Measurements from ENCODE around the gene FBXW12. TPM values are rescaled to one million over a fixed set of nuclear protein-coding genes. Genes with fewer than 3 reads are reported as not detected.

FBXW12 gene
- total RNA-seq, 4 donors from 2014 or later: not detected

GRCh38 chr3:48423241-48423882, 51.3 kb downstream of the FBXW12 start:
- DNase-seq: no peak
- Histone ChIP-seq H3K27me3 (no peaks in the 10 kb centered on the region), H3K4me1 (peaks cover 31 to 37% (median 33%) of the 10 kb centered on the region in 4 donors), H3K27ac (no peak overlapping the region), H3K4me3 (no peak overlapping the region), H3K9me3 (no peaks in the 10 kb centered on the region), H3K36me3 (no peaks in the 10 kb centered on the region)
- in situ Hi-C loops (cut with MboI; ENCODE audit: low pct_ligation_motif_present in 1 of 4, low pct_unique_long_range_greater_than_20kb in 1 of 4, low sequenced_read_pairs in 3 of 4): no loop called here
- TF ChIP-seq POLR2A (IDR thresholded peaks at IDR 0.05) (no peak), POLR2AphosphoS5 (IDR thresholded peaks at IDR 0.05) (no peak), EP300 (IDR thresholded peaks at IDR 0.05; ENCODE audit: low read depth) (no peak)
- TF ChIP-seq, protein P1, sequence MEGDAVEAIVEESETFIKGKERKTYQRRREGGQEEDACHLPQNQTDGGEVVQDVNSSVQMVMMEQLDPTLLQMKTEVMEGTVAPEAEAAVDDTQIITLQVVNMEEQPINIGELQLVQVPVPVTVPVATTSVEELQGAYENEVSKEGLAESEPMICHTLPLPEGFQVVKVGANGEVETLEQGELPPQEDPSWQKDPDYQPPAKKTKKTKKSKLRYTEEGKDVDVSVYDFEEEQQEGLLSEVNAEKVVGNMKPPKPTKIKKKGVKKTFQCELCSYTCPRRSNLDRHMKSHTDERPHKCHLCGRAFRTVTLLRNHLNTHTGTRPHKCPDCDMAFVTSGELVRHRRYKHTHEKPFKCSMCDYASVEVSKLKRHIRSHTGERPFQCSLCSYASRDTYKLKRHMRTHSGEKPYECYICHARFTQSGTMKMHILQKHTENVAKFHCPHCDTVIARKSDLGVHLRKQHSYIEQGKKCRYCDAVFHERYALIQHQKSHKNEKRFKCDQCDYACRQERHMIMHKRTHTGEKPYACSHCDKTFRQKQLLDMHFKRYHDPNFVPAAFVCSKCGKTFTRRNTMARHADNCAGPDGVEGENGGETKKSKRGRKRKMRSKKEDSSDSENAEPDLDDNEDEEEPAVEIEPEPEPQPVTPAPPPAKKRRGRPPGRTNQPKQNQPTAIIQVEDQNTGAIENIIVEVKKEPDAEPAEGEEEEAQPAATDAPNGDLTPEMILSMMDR (IDR thresholded peaks at IDR 0.05): no peak
- intact Hi-C loops (cut with DNase I; ENCODE audit: low total_unique reads): no loop called here
- 88% methylated on average over 25 of the region's 25 CpGs; no CpG with 5 or more reads in 1 of the 2 donors for WGBS, 2 donors (ENCODE audit: low coverage in 1 of 2)

- H3K27ac ChIP-seq: no peak overlapping the region
- DNase-seq: no peak
- H3K4me3 ChIP-seq: no peak overlapping the region
- WGBS, 2 donors (ENCODE audit: low coverage in 1 of 2): 85 to 100% methylated on average over 2 to 27 of the region's 27 CpGs
- H3K36me3 ChIP-seq: no peaks in the 10 kb centered on the region
- in situ Hi-C loops (cut with MboI; ENCODE audit: low pct_ligation_motif_present in 1 of 4, low pct_unique_long_range_greater_than_20kb in 1 of 4, low sequenced_read_pairs in 3 of 4) (no loop called here), intact Hi-C loops (cut with DNase I; ENCODE audit: low total_unique reads) (no loop called here)
- no peaks in the 10 kb centered on the region for H3K27me3 ChIP-seq
- H3K4me1 ChIP-seq: peaks cover 31 to 37% (median 35%) of the 10 kb centered on the region in 4 donors
- H3K9me3 ChIP-seq: no peaks in the 10 kb centered on the region
- TF ChIP-seq, protein P1 (IDR thresholded peaks at IDR 0.05): no peak
- TF ChIP-seq POLR2AphosphoS5 (IDR thresholded peaks at IDR 0.05): no peak
- TF ChIP-seq POLR2A (IDR thresholded peaks at IDR 0.05): no peak
- TF ChIP-seq EP300 (IDR thresholded peaks at IDR 0.05; ENCODE audit: low read depth): no peak
Measured at GRCh38 chr3:48423883-48424695, 52.1 kb downstream of the FBXW12 start.

- Histone ChIP-seq H3K4me3 (no peak overlapping the region), H3K36me3 (no peaks in the 10 kb centered on the region), H3K27me3 (no peaks in the 10 kb centered on the region), H3K27ac (peak overlapping the region; percentile 90 to 97 (median 92)), H3K4me1 (peaks cover 31 to 43% (median 41%) of the 10 kb centered on the region in 4 donors), H3K9me3 (no peaks in the 10 kb centered on the region)
- TF ChIP-seq, protein P1 (IDR thresholded peaks at IDR 0.05): no peak
- TF ChIP-seq POLR2AphosphoS5 (IDR thresholded peaks at IDR 0.05) (no peak), POLR2A (IDR thresholded peaks at IDR 0.05) (no peak), EP300 (IDR thresholded peaks at IDR 0.05; ENCODE audit: low read depth) (no peak)
- WGBS, 2 donors (ENCODE audit: low coverage in 1 of 2): 77% methylated on average over 13 of the region's 13 CpGs; no CpG with 5 or more reads in 1 of the 2 donors
- in situ Hi-C loops (cut with MboI; ENCODE audit: low pct_ligation_motif_present in 1 of 4, low pct_unique_long_range_greater_than_20kb in 1 of 4, low sequenced_read_pairs in 3 of 4): no loop called here
- intact Hi-C loops (cut with DNase I; ENCODE audit: low total_unique reads): no loop called here
- no peak for DNase-seq
Measured at GRCh38 chr3:48425281-48425812, 53.3 kb downstream of the FBXW12 start.

GRCh38 chr3:48426401-48426909, 54.4 kb downstream of the FBXW12 start:
- H3K36me3 ChIP-seq: no peaks in the 10 kb centered on the region
- in situ Hi-C loops (cut with MboI; ENCODE audit: low pct_ligation_motif_present in 1 of 4, low pct_unique_long_range_greater_than_20kb in 1 of 4, low sequenced_read_pairs in 3 of 4): no loop called here
- H3K4me3 ChIP-seq: peak overlapping the region in 2 of 4 donors; percentile 5 to 83
- DNase-seq: no peak
- intact Hi-C loops (cut with DNase I; ENCODE audit: low total_unique reads): no loop called here
- TF ChIP-seq EP300 (IDR thresholded peaks at IDR 0.05; ENCODE audit: low read depth) (no peak), POLR2AphosphoS5 (IDR thresholded peaks at IDR 0.05) (no peak)
- TF ChIP-seq, protein P1 (IDR thresholded peaks at IDR 0.05): no peak
- H3K27ac ChIP-seq: peak overlapping the region; percentile 90 to 97 (median 92)
- 53% methylated on average over 11 of the region's 11 CpGs; no CpG with 5 or more reads in 1 of the 2 donors for WGBS, 2 donors (ENCODE audit: low coverage in 1 of 2)
- no peaks in the 10 kb centered on the region for H3K27me3 ChIP-seq
- peaks cover 31 to 47% (median 43%) of the 10 kb centered on the region in 4 donors for H3K4me1 ChIP-seq
- H3K9me3 ChIP-seq: no peaks in the 10 kb centered on the region

Data from transverse colon (tissue), 4 donors.